Nephron progenitor cell (in vitro differentiated cells): ENCODE results near the gene VPS45.

ENCODE experiments used
- DNase-seq: peaks from one replicate; pipeline ENCODE4 v3.0.0; 2021
- H3K27ac Mint-ChIP-seq: 2 replicates; pipeline ENCODE4 v1.8.0; 2021; ENCODE audit warnings: mild to moderate bottlenecking, moderate library complexity, mixed read lengths
- H3K27me3 Mint-ChIP-seq: 2 replicates; pipeline ENCODE4 v1.8.0; 2021; ENCODE audit warnings: mild to moderate bottlenecking, low read depth, mixed read lengths; ENCODE audit not compliant: poor library complexity
- H3K36me3 Mint-ChIP-seq: 2 replicates; pipeline ENCODE4 v1.8.0; 2021; ENCODE audit warnings: low read depth, mixed read lengths
- H3K4me1 Mint-ChIP-seq: 2 replicates; pipeline ENCODE4 v1.8.0; 2021; ENCODE audit warnings: mixed read lengths
- H3K4me3 Mint-ChIP-seq: 2 replicates; pipeline ENCODE4 v1.8.0; 2021; ENCODE audit warnings: mild to moderate bottlenecking, moderate library complexity, mixed read lengths
- H3K9me3 Mint-ChIP-seq: 2 replicates; pipeline ENCODE4 v1.8.0; 2021; ENCODE audit warnings: mild to moderate bottlenecking, moderate library complexity, mixed read lengths
- CTCF ChIP-seq: fragments of 200-600 bp; sonication (generic); IDR thresholded peaks from 2 replicates; pipeline ENCODE4 v1.5.0; 2021; ENCODE audit warnings: antibody characterized with exemption

VPS45 gene

GRCh38 chr1:150148837-150149270 is 81.3 kb downstream of the VPS45 start:
- H3K27ac Mint-ChIP-seq: peak overlapping the region; percentile 95
- DNase-seq: no peak
- H3K9me3 Mint-ChIP-seq: no peaks in the 10 kb centered on the region
- TF ChIP-seq CTCF: no peak
- H3K27me3 Mint-ChIP-seq: no peaks in the 10 kb centered on the region
- peak overlapping the region; percentile 97 for H3K4me3 Mint-ChIP-seq
- peaks cover 15% of the 10 kb centered on the region for H3K36me3 Mint-ChIP-seq
- H3K4me1 Mint-ChIP-seq: peaks cover 73% of the 10 kb centered on the region

DNA sequence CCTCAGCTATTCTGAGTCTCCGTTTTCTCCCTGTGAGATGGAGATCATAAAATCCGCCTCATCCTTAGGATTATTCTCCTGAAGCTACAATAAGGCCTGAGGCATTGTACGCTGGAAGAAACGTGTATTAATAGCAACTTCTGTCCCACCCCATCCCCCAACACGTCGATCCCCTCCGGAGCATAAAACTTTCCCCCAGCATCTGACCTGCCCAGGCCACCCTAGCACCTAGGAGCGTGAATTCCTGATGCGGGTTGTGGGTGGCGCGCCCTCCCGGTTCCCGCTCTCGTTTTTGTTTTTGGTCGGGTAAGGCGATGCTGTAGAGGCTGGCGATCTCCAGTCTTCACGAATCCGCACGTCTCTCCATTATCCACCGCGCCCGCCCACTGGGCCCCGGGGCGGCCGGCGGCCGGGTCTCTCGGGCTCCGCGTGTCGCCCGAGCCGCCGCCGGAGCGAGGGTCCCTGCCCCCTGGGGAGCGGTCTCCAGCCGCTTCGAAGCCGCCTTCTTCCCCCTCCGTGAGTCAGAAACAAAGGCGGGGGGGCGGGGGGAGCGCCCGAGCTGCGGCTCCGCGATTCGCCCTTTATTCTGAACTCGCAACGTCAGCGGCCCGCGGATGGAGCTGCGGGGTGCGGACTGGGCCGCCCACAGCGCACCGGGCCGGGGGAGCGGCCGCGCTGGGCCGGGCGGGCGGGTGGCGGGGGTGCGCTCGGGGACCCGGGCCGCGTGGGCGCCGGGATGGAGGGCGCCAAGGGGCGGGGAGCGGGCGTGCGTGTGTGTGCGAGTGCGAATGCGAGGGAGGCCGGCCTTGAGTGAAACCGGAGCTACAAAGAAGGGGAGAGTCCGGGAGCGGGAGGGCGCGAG is 81.9 kb downstream of the VPS45 start, which contains the start of gene PLEKHO1:
Gene PLEKHO1 (plus strand): TSS at position 646 of the 862 bp plus-strand sequence. CDS start 342 bp downstream, outside the sequence.
- Mint-ChIP-seq H3K27ac (peak within 1 kb of the TSS; percentile 97), H3K4me1 (peaks cover 76% of the 10 kb centered on the region), H3K36me3 (peaks cover 21% of the 10 kb centered on the region), H3K27me3 (no peaks in the 10 kb centered on the region), H3K4me3 (peak within 1 kb of the TSS; percentile 97), H3K9me3 (no peaks in the 10 kb centered on the region)
- peak; percentile 75 for DNase-seq
- TF ChIP-seq CTCF: no peak

- peak overlapping the region; percentile 97 for H3K27ac Mint-ChIP-seq
- H3K4me1 Mint-ChIP-seq: peaks cover 77% of the 10 kb centered on the region
- no peaks in the 10 kb centered on the region for H3K9me3 Mint-ChIP-seq
- peak; percentile 74 for DNase-seq
- H3K36me3 Mint-ChIP-seq: peaks cover 30% of the 10 kb centered on the region
- no peak for TF ChIP-seq CTCF
- peak overlapping the region; percentile 97 for H3K4me3 Mint-ChIP-seq
- no peaks in the 10 kb centered on the region for H3K27me3 Mint-ChIP-seq
Measured at GRCh38 chr1:150150133-150151021, 82.8 kb downstream of the VPS45 start.

- no peaks in the 10 kb centered on the region for H3K9me3 Mint-ChIP-seq
- peaks cover 82% of the 10 kb centered on the region for H3K4me1 Mint-ChIP-seq
- DNase-seq: no peak
- H3K4me3 Mint-ChIP-seq: peak overlapping the region; percentile 97
- TF ChIP-seq CTCF: no peak
- no peaks in the 10 kb centered on the region for H3K27me3 Mint-ChIP-seq
- H3K27ac Mint-ChIP-seq: peak overlapping the region; percentile 97
- peaks cover 42% of the 10 kb centered on the region for H3K36me3 Mint-ChIP-seq
Measured at GRCh38 chr1:150151291-150152181, 84.0 kb downstream of the VPS45 start.

DNA sequence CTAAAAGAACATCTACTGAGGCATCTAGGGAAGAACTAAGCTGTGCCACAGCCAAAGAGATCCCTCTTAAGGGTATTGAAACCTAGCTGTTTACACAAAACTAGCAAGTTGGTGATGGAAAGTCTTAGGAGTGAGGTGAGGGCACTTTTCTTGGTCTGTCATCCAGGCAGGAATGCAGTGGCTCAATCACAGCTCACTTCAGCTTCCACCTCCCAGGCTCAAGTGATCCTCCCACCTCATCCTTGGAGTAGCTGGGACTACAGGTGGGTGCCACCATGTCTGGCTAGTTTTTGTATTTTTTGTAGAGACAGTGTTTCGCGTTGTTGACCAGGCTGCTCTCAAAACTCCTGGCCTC is 84.6 kb downstream of the VPS45 start:
- peaks cover 82% of the 10 kb centered on the region for H3K4me1 Mint-ChIP-seq
- DNase-seq: no peak
- TF ChIP-seq CTCF: no peak
- peaks cover 48% of the 10 kb centered on the region for H3K36me3 Mint-ChIP-seq
- H3K27ac Mint-ChIP-seq: peak overlapping the region; percentile 97
- no peaks in the 10 kb centered on the region for H3K9me3 Mint-ChIP-seq
- H3K27me3 Mint-ChIP-seq: no peaks in the 10 kb centered on the region
- peak overlapping the region; percentile 97 for H3K4me3 Mint-ChIP-seq
